Skeletal muscle satellite cell (primary cell): ENCODE results near the gene S100PBP.

Experiments
- H3K27me3 ChIP-seq: 2 replicates; pipeline ENCODE4 v1.7.0; 2013; ENCODE audit warnings: low read length; ENCODE audit not compliant: control insufficient read depth, insufficient read depth
- H3K36me3 ChIP-seq: 2 replicates; pipeline ENCODE4 v1.7.0; 2013; ENCODE audit warnings: mild to moderate bottlenecking, control low read depth, low read length; ENCODE audit not compliant: insufficient read depth
- H3K4me1 ChIP-seq: 2 replicates; pipeline ENCODE4 v1.7.0; 2013; ENCODE audit warnings: low read length; ENCODE audit not compliant: control insufficient read depth, insufficient read depth
- H3K4me2 ChIP-seq: 2 replicates; pipeline ENCODE4 v1.7.0; 2013; ENCODE audit warnings: mild to moderate bottlenecking, low read length
- H3K4me3 ChIP-seq: 2 replicates; pipeline ENCODE4 v1.7.0; 2013; ENCODE audit warnings: low read length
- H3K9ac ChIP-seq: 2 replicates; pipeline ENCODE4 v1.7.0; 2013; ENCODE audit warnings: mild to moderate bottlenecking, low read depth, low read length, moderate library complexity
- H3K9me3 ChIP-seq: replicated peaks from 2 replicates; pipeline ENCODE4 v1.7.0; 2013; ENCODE audit warnings: mild to moderate bottlenecking, control low read depth, low read length

S100PBP gene

GRCh38 chr1:32867671-32868070 is 50.2 kb downstream of the S100PBP start:
- no peak overlapping the region for H3K4me2 ChIP-seq
- no peak overlapping the region for H3K4me3 ChIP-seq
- peaks cover 12% of the 10 kb centered on the region for H3K27me3 ChIP-seq
- H3K4me1 ChIP-seq, result peaks cover 15% of the 10 kb centered on the region
- H3K9ac ChIP-seq, result no peak overlapping the region
- no peaks in the 10 kb centered on the region for H3K9me3 ChIP-seq
- H3K36me3 ChIP-seq, result peaks cover 4% of the 10 kb centered on the region

DNA sequence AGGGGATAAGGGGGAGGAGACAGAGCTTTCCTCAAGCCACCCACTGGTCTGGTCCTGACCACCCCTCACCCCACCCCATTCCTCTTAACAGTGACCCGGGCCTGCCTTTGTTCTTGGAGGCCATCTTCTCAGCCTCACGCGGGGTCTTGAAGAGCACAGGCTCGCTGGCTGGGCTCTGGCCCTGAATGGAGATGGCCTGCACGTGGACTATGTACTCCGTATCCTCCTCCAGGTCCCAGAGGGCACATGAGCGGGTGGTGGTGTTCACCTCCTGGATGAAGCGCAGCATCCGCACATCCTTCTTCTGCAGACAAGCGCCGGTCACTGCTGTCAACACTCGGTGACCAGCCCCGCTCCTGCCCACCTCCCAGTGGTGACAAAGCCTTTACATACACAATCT is 50.6 kb downstream of the S100PBP start:
- no peak overlapping the region for H3K9ac ChIP-seq
- peaks cover 12% of the 10 kb centered on the region for H3K27me3 ChIP-seq
- peaks cover 2% of the 10 kb centered on the region for H3K36me3 ChIP-seq
- no peaks in the 10 kb centered on the region for H3K9me3 ChIP-seq
- peaks cover 15% of the 10 kb centered on the region for H3K4me1 ChIP-seq
- H3K4me3 ChIP-seq, result no peak overlapping the region
- no peak overlapping the region for H3K4me2 ChIP-seq

DNA sequence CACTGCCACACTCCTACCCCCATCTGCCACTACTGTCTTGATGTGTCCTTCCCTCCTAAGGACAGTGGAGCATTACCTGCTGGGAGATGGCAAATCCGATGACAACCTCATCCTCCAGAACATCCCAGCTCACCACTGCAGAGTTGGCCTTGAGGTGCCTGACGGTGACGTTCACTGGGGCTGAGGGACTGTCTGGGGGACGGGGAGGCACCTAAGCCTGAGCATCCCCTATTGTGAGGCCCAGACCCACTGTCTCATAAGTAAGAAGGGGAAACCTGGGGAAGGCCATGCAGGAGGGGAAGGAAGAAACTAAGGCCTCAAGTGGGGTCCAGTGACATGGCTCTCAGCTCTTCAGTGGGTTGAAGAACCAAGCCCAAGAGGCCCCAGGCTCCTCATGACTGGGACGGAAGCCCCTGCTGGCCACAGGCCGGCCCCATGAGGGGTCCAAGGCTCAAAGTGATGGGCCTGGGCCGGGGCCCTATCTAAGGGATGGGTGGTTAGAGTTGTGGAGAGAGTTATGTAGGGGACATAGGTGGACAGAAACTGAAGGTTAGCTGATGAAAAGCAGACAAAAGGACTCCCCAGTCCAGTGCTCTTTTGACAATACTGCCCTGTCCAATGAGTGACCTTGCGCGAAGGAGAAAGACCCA is 51.5 kb downstream of the S100PBP start:
- no peak overlapping the region for H3K4me2 ChIP-seq
- no peaks in the 10 kb centered on the region for H3K36me3 ChIP-seq
- H3K9me3 ChIP-seq, result no peaks in the 10 kb centered on the region
- H3K9ac ChIP-seq, result no peak overlapping the region
- H3K4me3 ChIP-seq, result no peak overlapping the region
- peaks cover 12% of the 10 kb centered on the region for H3K27me3 ChIP-seq
- peaks cover 15% of the 10 kb centered on the region for H3K4me1 ChIP-seq

DNA sequence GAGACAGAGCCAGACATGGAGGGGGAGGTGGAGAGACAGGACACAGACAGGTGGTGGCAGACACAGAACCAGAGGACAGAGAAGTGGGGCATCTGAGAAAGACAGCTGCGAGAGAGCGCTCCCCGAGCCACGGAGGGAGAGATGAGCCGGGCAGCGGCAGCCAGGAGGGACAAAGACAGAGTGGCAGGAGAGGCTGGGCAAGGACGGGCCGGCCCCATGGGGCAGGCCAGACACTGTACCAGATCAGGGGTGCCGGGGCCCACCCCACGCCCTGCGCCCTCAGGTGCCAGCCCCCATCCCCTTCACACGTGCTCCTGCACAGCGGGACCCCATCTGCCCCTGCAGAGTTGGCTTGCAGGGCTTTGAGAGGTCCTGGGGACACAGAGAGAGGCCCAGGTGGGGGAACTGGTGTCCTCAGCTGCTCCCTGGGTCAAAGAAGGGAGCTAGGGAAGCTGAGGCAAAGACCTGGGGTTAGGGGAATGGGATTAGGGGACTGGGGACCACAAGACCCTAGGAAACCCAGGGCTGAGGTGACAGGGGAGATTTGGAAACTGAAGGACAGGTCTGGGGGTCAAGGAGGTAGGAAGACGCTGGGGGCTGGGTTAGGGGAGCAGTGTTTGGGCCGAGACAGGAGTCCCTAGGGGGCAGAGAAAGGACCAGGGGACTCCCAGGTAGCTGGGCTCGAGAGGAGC is 52.6 kb downstream of the S100PBP start:
- Histone ChIP-seq H3K9ac (no peak overlapping the region), H3K4me2 (peak overlapping the region; percentile 72), H3K36me3 (no peaks in the 10 kb centered on the region), H3K27me3 (peaks cover 12% of the 10 kb centered on the region), H3K4me3 (peak overlapping the region; percentile 49), H3K4me1 (peaks cover 15% of the 10 kb centered on the region), H3K9me3 (no peaks in the 10 kb centered on the region)

DNA sequence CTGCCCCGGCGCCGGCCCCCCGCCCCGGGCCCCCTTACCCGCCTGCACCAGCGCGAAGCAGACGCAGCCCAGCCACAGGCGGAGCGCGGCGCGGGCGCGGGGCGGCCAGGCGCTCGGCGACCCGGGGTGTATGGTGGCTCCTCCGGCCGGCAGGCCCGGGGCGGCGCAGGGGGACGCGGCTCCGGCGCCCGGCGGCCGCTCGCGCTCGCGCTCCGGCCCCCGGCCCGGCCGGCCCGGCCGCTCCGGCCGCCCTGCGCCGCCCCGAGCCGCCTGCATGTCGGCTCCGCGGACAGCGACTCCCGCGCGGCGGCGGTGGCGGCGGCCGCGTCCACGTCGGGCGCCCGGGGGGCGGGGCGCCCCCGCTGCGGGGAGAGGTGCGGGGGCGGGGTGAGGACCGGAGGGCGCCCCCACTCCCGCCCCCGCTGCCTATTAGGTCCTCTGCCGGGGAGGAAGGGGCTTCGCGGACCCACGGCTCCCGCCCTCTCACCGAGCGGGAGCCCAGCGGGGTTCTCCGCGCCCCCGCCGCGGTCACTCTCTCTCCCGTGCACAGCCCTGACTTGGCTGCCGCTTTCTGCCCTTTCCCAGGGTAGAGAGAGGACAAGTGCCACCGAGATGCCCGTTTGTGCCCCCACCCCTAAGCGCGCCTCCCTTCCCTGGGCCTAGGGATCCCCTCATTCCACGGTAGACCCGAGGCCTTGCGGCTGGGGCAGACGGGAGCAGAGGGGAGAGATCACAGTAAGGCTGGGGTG is 53.3 kb downstream of the S100PBP start, which contains the start of gene FNDC5:
Gene FNDC5 (minus strand): TSS at position 298 of the 749 bp plus-strand sequence.
- Histone ChIP-seq H3K4me1 (peaks cover 15% of the 10 kb centered on the region), H3K4me2 (peak within 1 kb of the TSS; percentile 88), H3K9me3 (no peaks in the 10 kb centered on the region), H3K36me3 (no peaks in the 10 kb centered on the region), H3K9ac (peak within 1 kb of the TSS; percentile 53), H3K4me3 (peak within 1 kb of the TSS; percentile 68), H3K27me3 (peaks cover 12% of the 10 kb centered on the region)

DNA sequence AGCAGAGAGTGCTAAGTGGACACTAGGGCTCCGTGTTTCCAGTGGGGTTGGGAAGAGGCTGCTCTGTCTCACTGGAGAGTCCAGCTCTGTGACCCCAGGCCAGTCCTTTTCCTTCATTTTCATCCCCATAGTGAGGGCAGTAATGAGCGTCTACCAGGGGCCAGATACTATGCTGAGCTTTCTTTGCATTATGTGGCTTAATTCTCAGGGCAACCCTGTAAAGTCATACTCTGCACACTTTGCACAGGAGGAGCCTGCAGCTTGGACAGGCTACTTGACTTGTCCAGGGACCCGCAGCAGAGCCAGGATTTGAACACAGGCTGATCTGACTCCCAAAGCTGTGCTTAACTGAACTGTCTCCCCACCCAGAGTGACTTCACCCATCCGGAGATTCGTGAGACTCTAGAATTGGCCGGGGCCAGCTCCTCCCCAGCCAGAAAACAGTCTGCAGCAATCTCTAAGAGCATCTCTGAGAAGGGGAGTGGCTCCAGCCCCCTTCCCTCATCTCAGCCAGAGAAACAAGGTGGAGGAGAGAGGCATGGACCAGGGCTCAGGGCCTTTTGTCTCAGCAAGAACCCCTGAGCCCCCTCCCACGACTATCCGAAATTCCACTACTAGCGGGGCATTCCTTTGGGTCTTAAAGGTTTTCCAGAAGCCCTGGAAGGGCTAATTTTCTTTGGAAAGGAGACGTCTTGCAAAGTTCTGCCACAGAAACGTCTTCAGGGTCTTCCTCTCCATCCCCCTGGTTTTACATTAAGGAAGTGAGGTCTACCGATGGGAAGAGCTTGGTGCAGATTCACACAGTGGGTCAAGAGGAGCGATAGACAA is 54.1 kb downstream of the S100PBP start:
- H3K4me1 ChIP-seq, result peaks cover 15% of the 10 kb centered on the region
- no peaks in the 10 kb centered on the region for H3K9me3 ChIP-seq
- peaks cover 12% of the 10 kb centered on the region for H3K27me3 ChIP-seq
- H3K4me3 ChIP-seq, result peak overlapping the region; percentile 68
- peak overlapping the region; percentile 88 for H3K4me2 ChIP-seq
- H3K36me3 ChIP-seq, result no peaks in the 10 kb centered on the region
- peak overlapping the region; percentile 53 for H3K9ac ChIP-seq

DNA sequence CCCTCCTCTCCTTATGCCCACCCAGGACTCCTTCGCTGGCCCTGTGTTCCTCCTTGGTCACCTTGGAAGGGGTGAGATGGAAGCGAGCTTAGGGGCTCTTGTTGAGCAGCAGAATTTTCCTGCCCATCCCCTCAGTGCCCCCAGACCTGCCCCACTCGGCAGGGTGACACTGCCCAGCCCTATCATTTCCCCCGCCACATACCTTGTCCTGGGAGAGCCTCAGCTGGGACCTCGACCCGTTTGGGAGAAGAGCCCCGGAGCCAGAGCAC is 54.7 kb downstream of the S100PBP start:
- Histone ChIP-seq H3K9me3 (no peaks in the 10 kb centered on the region), H3K4me1 (peaks cover 15% of the 10 kb centered on the region), H3K4me2 (peak overlapping the region; percentile 88), H3K27me3 (peaks cover 16% of the 10 kb centered on the region), H3K36me3 (no peaks in the 10 kb centered on the region), H3K9ac (peak overlapping the region; percentile 21), H3K4me3 (peak overlapping the region; percentile 54)

DNA sequence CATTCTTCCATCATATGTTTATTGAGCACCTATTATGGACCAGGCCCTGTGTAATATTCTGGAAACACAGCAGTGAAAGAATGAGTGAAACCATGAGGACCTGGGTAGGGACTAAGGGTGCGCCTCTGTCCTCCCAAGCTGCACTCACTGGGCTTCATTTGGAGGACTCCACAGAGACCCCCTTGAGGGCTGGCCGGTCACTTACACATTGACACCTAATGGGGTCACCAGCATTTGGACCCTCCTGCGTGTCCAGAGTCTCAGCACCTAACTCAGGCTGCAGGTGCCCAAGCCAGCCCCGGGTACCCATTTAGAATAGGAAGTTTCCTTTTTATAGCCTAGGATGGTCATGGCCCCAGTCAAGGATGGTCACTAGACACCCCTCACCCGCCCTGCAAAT is 56.0 kb downstream of the S100PBP start:
- Histone ChIP-seq H3K36me3 (no peaks in the 10 kb centered on the region), H3K4me3 (no peak overlapping the region), H3K9me3 (no peaks in the 10 kb centered on the region), H3K9ac (no peak overlapping the region), H3K27me3 (peaks cover 29% of the 10 kb centered on the region), H3K4me2 (no peak overlapping the region), H3K4me1 (peaks cover 15% of the 10 kb centered on the region)

DNA sequence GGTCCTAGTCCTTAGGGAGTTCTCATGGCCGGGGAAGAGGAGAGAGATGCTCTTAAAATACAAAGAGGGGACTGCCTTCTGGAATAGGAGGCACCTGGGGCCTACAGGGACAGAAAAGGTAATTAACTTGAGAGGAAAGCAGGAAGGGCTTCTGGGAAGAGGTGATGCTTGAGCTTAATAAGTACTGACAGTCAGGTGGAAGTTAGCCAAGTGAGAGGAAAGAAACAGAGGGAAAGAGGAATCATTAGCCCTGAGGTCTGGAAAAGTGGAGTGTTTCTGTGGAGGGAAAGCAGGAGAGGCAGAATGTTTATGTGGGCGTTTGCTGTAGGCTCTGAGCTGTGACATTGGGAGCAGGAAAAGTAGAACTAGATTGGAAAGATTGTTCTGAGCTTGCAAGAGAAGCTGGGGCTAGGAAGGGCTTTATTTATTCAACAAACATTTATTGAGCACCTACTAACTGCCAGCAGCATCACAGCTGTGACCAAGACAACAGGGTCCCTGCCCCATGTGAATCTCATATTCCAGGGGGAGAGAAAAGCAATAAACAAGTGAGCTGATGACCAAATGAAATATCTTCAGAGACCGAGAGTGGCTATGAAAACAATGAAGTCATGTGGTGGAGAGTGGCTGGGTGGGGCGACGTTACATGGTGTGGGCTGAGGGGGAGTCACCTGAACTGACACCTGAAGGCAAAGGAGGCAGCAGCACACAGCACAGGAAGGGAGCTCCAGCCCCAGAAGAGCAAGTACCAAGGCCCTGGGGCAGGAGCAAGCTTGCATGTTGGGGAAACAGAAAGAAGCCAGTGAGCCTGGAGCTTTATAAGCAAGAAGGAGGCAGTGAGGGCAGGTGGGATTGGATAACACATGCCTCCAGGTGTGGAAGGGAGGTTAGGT is 57.7 kb downstream of the S100PBP start:
- no peak overlapping the region for H3K4me3 ChIP-seq

GRCh38 chr1:32876341-32877210 is 59.1 kb downstream of the S100PBP start:
- Histone ChIP-seq H3K4me3 (no peak overlapping the region), H3K36me3 (no peaks in the 10 kb centered on the region), H3K9ac (no peak overlapping the region), H3K9me3 (no peaks in the 10 kb centered on the region), H3K4me2 (no peak overlapping the region), H3K27me3 (peaks cover 24% of the 10 kb centered on the region), H3K4me1 (peaks cover 6% of the 10 kb centered on the region)

More for the DNA sequence above, 57.7 kb downstream of the S100PBP start:
- H3K9me3 ChIP-seq, result no peaks in the 10 kb centered on the region
- H3K27me3 ChIP-seq, result peaks cover 32% of the 10 kb centered on the region
- H3K4me1 ChIP-seq, result peaks cover 12% of the 10 kb centered on the region
- H3K9ac ChIP-seq, result no peak overlapping the region
- H3K4me2 ChIP-seq, result no peak overlapping the region
- H3K36me3 ChIP-seq, result no peaks in the 10 kb centered on the region
